Pancreas (tissue), 10 donors: ENCODE results near the gene SAP130. TPM values are rescaled to one million over a fixed set of nuclear protein-coding genes. Genes with fewer than 3 reads are reported as not detected.
A peak's percentile ranks its signal among the peaks of the same experiment; 100 is the strongest.

Source experiments
- ATAC-seq, 4 donors: fragments of 200-7000 bp; cut with Tn5 transposase; one replicate each; pipeline versions ENCODE4 v1.8.0 to v1.9.1; 2020; ENCODE audit warnings: mild to moderate bottlenecking in 4 of 4, moderate library complexity in 4 of 4
- DNase-seq, 6 donors: peaks; one replicate each; pipeline ENCODE4 v3.0.0-alpha.2; 2020
- FAIRE-seq: peaks from 2 replicates; lab custom pipeline; 2012; peaks lifted over from hg19 to GRCh38; lab: Jason Lieb, UNC
- H3K27ac ChIP-seq, 4 donors: fragments of 200-600 bp; sonication (generic); 1 replicate in 3 of 4; 2 replicates in 1 of 4; pipeline versions ENCODE4 v1.5.0 to v1.8.0; 2020
- H3K27me3 ChIP-seq, 4 donors: fragments of 200-600 bp; one replicate each; pipeline ENCODE4 v1.8.0; 2021
- H3K36me3 ChIP-seq, 3 donors: fragments of 200-600 bp; sonication (generic) in 1 of 3; one replicate each; pipeline versions ENCODE4 v1.5.0 to v1.8.0; 2020 to 2021
- H3K4me1 ChIP-seq, 3 donors: fragments of 200-600 bp; one replicate each; pipeline ENCODE4 v1.8.0; 2021
- H3K4me3 ChIP-seq, 4 donors: fragments of 200-600 bp; sonication (generic) in 2 of 4; one replicate each; pipeline versions ENCODE4 v1.5.0 to v1.8.0; 2020 to 2021
- H3K9me3 ChIP-seq, 4 donors: fragments of 200-600 bp; one replicate each; pipeline ENCODE4 v1.8.0; 2021
- WGBS, 2 donors: extraction: QIAGEN DNeasy Blood & Tissue Kit; methylation state at CpG; one replicate each; pipeline ENCODE4 v1.1.7; 2013; 5-methylcytosine and 5-hydroxymethylcytosine counted together
- intact Hi-C, 3 donors: fragments of 100-400 bp; cut with DNase I; formaldehyde crosslinking; loops; one replicate each; pipeline versions ENCODE4 v1.11.1 to v1.14.2; 2022
- polyA plus RNA-seq, 2 donors: library from polyadenylated mRNA; stranded (reverse); fragments of 200-250 nt; gene quantifications; one replicate each; pipeline ENCODE4 v1.2.3, GENCODE V29; 2013
- total RNA-seq, 6 donors: library from RNA; stranded (reverse); fragmentation: NEBNext Ultra II Directional in 4 of 6; extraction: Animal tissue kit (Norgen Biotek cat#: 25700) in 4 of 6; gene quantifications; one replicate each; pipeline versions ENCODE4 v1.2.1 to v1.2.4, GENCODE V29; 2021 to 2023
- TF ChIP-seq, protein P1 (sequence below), 4 donors: fragments of 200-600 bp; sonication (generic) in 3 of 4; IDR thresholded peaks; one replicate each; pipeline versions ENCODE4 v1.5.0 to v1.8.0; 2021; ENCODE audit warnings: antibody characterized with exemption in 4 of 4
- donor health status: healthy with polysubstance abuse.
- donor health status: DM: no; HTN: no; CAD: no; lungs with moderate emphysema.
- donor health status: DM: no; HTN: no; CAD: no.
- donor health status: control.
- donor health status: control.
- donor health status: Bipolar disorder and iron deficiency.
- donor health status: DM: yes; HTN: yes; CAD: no.
- donor health status: DM: no; HTN: no; CAD: no.
- donor health status: DM: no; HTN: no; CAD: no.
- donor health status: DM: yes; HTN: yes; CAD: no.

The SAP130 gene
- total and polyA plus RNA-seq, 8 donors: 4.5 to 14.1 (median 9.3) TPM

DNA sequence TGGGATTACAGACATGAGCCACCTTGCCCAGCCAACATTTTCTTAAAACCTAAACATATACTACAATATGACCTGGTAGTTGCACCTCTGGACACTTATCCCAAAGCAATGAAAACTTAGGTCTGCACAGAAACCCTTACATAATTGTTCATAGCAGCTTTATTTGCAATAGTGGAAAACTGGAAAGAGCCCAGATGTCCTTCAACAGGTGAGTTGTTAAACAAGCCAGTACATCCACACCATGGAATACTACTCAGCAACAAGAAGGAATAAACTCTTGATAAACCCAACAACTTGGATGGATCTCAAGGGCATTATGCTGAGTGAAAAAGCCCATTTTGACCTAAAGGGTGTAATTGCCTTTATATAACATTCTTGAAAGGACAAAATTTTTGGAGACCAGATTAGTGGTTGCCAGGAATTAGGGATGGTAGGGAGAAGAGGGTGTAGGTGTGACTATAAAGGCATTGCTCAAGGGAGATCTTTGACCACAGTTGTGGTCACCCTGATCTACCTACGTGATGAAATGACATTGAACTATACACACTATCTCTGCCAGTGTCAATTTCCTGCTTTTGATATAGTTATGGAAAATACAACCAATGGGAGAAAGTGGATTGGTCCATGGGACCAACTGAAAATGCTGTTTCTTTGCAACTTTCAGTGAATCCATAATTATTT lies 130.2 kb downstream of the SAP130 start:
- intact Hi-C loops: no loop called here
- WGBS, 2 donors: 24 to 37% methylated on average over 1 of the region's 1 CpG
- FAIRE-seq (no peak), DNase-seq (peak in 2 of 6 donors; percentile 40 to 49), ATAC-seq (peak; percentile 68 to 84 (median 80))
- H3K36me3 ChIP-seq: no peaks in the 10 kb centered on the region
- no peaks in the 10 kb centered on the region for H3K27me3 ChIP-seq
- TF ChIP-seq, protein P1, sequence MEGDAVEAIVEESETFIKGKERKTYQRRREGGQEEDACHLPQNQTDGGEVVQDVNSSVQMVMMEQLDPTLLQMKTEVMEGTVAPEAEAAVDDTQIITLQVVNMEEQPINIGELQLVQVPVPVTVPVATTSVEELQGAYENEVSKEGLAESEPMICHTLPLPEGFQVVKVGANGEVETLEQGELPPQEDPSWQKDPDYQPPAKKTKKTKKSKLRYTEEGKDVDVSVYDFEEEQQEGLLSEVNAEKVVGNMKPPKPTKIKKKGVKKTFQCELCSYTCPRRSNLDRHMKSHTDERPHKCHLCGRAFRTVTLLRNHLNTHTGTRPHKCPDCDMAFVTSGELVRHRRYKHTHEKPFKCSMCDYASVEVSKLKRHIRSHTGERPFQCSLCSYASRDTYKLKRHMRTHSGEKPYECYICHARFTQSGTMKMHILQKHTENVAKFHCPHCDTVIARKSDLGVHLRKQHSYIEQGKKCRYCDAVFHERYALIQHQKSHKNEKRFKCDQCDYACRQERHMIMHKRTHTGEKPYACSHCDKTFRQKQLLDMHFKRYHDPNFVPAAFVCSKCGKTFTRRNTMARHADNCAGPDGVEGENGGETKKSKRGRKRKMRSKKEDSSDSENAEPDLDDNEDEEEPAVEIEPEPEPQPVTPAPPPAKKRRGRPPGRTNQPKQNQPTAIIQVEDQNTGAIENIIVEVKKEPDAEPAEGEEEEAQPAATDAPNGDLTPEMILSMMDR (IDR thresholded peaks at IDR 0.05): no peak
- H3K9me3 ChIP-seq: no peaks in the 10 kb centered on the region
- peak overlapping the region in 1 of 4 donors; percentile 44 for H3K27ac ChIP-seq
- H3K4me1 ChIP-seq: peaks cover 0 to 11% (median 8%) of the 10 kb centered on the region in 3 donors
- H3K4me3 ChIP-seq: no peak overlapping the region

DNA sequence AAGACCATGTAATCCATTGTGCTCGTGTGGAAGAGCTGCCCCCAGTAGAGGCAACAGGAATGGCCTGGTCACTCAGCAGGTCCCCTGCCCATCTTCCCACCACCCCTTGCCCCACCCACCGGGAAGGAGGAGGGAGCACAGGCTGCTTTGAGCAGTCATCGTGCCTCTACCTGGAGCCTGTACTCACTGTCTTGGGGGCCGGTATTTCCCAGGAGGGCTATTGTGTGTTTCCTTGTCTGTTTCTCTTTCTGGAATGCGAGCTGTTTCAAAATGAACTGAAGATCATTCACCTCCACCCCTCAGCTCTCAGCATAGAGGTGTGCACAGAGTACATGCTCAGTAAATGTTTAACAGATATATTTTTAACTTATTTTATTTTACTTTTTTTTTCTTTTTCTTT lies 134.4 kb downstream of the SAP130 start:
- H3K36me3 ChIP-seq: no peaks in the 10 kb centered on the region
- WGBS, 2 donors: 68 to 70% methylated on average over 5 of the region's 5 CpGs
- FAIRE-seq (no peak), ATAC-seq (no peak), DNase-seq (peak in 1 of 6 donors; percentile 27)
- peaks cover 0 to 15% (median 0%) of the 10 kb centered on the region in 3 donors for H3K4me1 ChIP-seq
- TF ChIP-seq, protein P1 (IDR thresholded peaks at IDR 0.05): no peak
- no peaks in the 10 kb centered on the region for H3K27me3 ChIP-seq
- no peak overlapping the region for H3K27ac ChIP-seq
- H3K9me3 ChIP-seq: no peaks in the 10 kb centered on the region
- intact Hi-C loops: no loop called here
- H3K4me3 ChIP-seq: no peak overlapping the region

DNA sequence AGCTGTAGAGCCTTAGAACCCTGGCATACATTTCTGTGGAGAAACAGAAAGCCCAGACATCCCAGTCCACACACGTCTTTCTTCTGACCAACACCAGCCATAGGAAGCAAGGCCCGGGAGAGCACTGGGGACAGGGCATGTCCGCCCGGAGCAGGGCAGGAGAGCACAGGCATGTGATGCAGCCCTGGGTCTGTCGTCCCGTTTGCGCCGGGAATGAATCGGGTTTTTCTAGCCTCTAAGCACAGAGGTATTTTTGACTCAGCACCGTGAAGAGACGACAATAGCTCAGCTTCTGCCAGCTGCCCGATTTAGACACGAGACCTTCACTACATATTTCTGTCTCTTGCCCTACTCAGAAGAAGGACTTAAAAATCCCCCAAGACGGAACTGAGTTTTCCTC lies 134.8 kb downstream of the SAP130 start:
- Histone ChIP-seq H3K27ac (no peak overlapping the region), H3K9me3 (no peaks in the 10 kb centered on the region), H3K36me3 (no peaks in the 10 kb centered on the region), H3K4me3 (no peak overlapping the region), H3K4me1 (peaks cover 0 to 14% (median under 1%) of the 10 kb centered on the region in 3 donors), H3K27me3 (no peaks in the 10 kb centered on the region)
- ATAC-seq (no peak), DNase-seq (peak in 1 of 6 donors; percentile 39), FAIRE-seq (no peak)
- TF ChIP-seq, protein P1 (IDR thresholded peaks at IDR 0.05): no peak
- WGBS, 2 donors: 91% methylated on average over 14 of the region's 14 CpGs
- intact Hi-C loops: no loop called here

DNA sequence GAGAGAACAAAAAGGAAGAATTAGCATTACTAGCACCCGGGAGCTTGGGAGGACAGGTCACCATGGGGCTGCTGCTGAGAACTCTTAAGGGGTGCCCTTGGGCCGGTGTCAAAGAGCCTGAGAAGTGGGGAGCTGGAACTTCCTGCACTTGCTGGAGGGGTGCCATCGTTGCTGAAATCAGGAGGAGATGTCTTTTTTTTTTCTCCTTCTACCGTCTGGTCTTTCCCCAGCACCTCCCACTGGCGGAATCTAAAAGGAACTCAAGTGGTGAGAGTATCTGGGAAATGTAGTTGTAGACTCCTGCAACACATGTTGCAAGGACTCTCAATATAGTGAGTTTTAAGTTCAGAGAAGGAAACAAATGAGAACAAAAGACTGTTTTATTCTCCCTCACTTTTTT lies 136.0 kb downstream of the SAP130 start:
- 62 to 66% methylated on average over 5 of the region's 5 CpGs for WGBS, 2 donors
- Histone ChIP-seq H3K4me3 (no peak overlapping the region), H3K9me3 (no peaks in the 10 kb centered on the region), H3K27me3 (no peaks in the 10 kb centered on the region), H3K4me1 (peaks cover 3 to 16% (median 9%) of the 10 kb centered on the region in 3 donors), H3K27ac (peak overlapping the region in 1 of 4 donors; percentile 57), H3K36me3 (no peaks in the 10 kb centered on the region)
- no peak for FAIRE-seq
- peak in 2 of 6 donors; percentile 41 to 59 for DNase-seq
- TF ChIP-seq, protein P1 (IDR thresholded peaks at IDR 0.05): no peak
- ATAC-seq: peak in 2 of 4 donors; percentile 21 to 71
- intact Hi-C loops: no loop called here

Other genes starting within 250 kb of the SAP130 start
- gene WDR33, start 216.9 kb downstream of the SAP130 start, total RNA-seq: 10 to 100 TPM; 16.0 to 29.6 (median 21.6) TPM
- 10 to 100 TPM in 1 of 2 donors, 1 to 10 TPM in 1; 8.9 to 14.3 TPM for gene WDR33, start 216.9 kb downstream of the SAP130 start, polyA plus RNA-seq
- gene POLR2D, start 169.9 kb downstream of the SAP130 start, total RNA-seq: 10 to 100 TPM in 4 of 6 donors, 1 to 10 TPM in 2; 8.6 to 15.7 (median 13.1) TPM
- gene POLR2D, start 169.9 kb downstream of the SAP130 start, polyA plus RNA-seq: 1 to 10 TPM; 6.0 to 6.2 TPM
- gene AMMECR1L, start 142.1 kb downstream of the SAP130 start, total RNA-seq: 1 to 10 TPM; 5.1 to 8.7 (median 5.6) TPM
- gene AMMECR1L, start 142.1 kb downstream of the SAP130 start, polyA plus RNA-seq: 1 to 10 TPM; 6.3 to 8.9 TPM
- gene UGGT1, start 63.1 kb upstream of the SAP130 start, total RNA-seq: 10 to 100 TPM; 28.4 to 38.8 (median 35.1) TPM
- 1 to 10 TPM; 6.9 to 8.3 TPM for gene UGGT1, start 63.1 kb upstream of the SAP130 start, polyA plus RNA-seq